PC-3 (cell line): ENCODE results near the gene CCL17. TPM values are rescaled to one million over a fixed set of nuclear protein-coding genes. Genes with fewer than 3 reads are reported as not detected.

ENCODE experiments used
- ATAC-seq: fragments of 200-7000 bp; cut with Tn5 transposase; 2 replicates; pipeline ENCODE4 v1.9.1; 2020; ENCODE audit warnings: mild to moderate bottlenecking, moderate library complexity
- BruUV-seq: library from RNA; stranded (reverse); fragments of 400-500 nt; replicated peaks from 2 replicates; lab custom pipeline; 2021; lab: Mats Ljungman, UMichigan
- CTCF ChIA-PET: fragments of 300-600 bp; sonication (Branson Sonifier 250); formaldehyde crosslinking; loops from one replicate; lab custom pipeline; 2022; ENCODE audit warnings: antibody characterized with exemption; lab: Charles Lee
- POLR2A ChIA-PET: fragments of 300-600 bp; sonication (Branson Sonifier 250); formaldehyde crosslinking; loops from one replicate; lab custom pipeline; 2022; ENCODE audit warnings: antibody characterized with exemption; ENCODE audit not compliant: unreplicated experiment; lab: Charles Lee
- DNase-seq: peaks from one replicate; pipeline ENCODE4 v3.0.0-alpha.2; 2015
- H2AFZ ChIP-seq: fragments of 300-600 bp; sonication (generic); 2 replicates; pipeline ENCODE4 v1.6.0; 2016; ENCODE audit warnings: antibody characterized with exemption, low read length
- H3F3A ChIP-seq: fragments of 300-600 bp; sonication (generic); one replicate; pipeline ENCODE4 v1.6.0; 2017; ENCODE audit warnings: antibody characterized with exemption, low read length, control low read depth, mild to moderate bottlenecking; ENCODE audit not compliant: unreplicated experiment
- H3K27ac ChIP-seq: fragments of 300-600 bp; sonication (generic); 2 replicates; pipeline ENCODE4 v1.5.1; 2016; ENCODE audit warnings: mild to moderate bottlenecking, low read length
- H3K27me3 ChIP-seq: fragments of 300-600 bp; sonication (generic); 2 replicates; pipeline ENCODE4 v1.6.1; 2016; ENCODE audit warnings: low read length, mixed read lengths
- H3K36me3 ChIP-seq: fragments of 300-600 bp; sonication (generic); 2 replicates; pipeline ENCODE4 v1.6.1; 2016; ENCODE audit warnings: low read depth, mixed run types, low read length, mixed read lengths
- H3K4me1 ChIP-seq: fragments of 300-600 bp; sonication (generic); 2 replicates; pipeline ENCODE4 v1.5.1; 2016; ENCODE audit warnings: low read length; ENCODE audit not compliant: insufficient read depth
- H3K4me2 ChIP-seq: fragments of 300-600 bp; sonication (generic); 2 replicates; pipeline ENCODE4 v1.6.0; 2016; ENCODE audit warnings: low read length
- H3K4me3 ChIP-seq: fragments of 300-600 bp; sonication (generic); 2 replicates; pipeline ENCODE4 v1.5.1; 2016; ENCODE audit warnings: mild to moderate bottlenecking, low read length, mixed read lengths
- H3K79me2 ChIP-seq: fragments of 300-600 bp; sonication (generic); 2 replicates; pipeline ENCODE4 v1.6.1; 2017; ENCODE audit warnings: low read length, mixed read lengths
- H3K9ac ChIP-seq: fragments of 300-600 bp; sonication (generic); 2 replicates; pipeline ENCODE4 v1.6.0; 2016; ENCODE audit warnings: mild to moderate bottlenecking, low read length
- H3K9me2 ChIP-seq: fragments of 300-600 bp; sonication (generic); replicated peaks from 2 replicates; pipeline ENCODE4 v1.6.1; 2016; ENCODE audit warnings: mixed run types, low read length, mixed read lengths
- H3K9me3 ChIP-seq: fragments of 300-600 bp; sonication (generic); 2 replicates; pipeline ENCODE4 v1.6.1; 2016; ENCODE audit warnings: low read length, mixed read lengths
- H4K20me1 ChIP-seq: fragments of 300-600 bp; sonication (generic); 2 replicates; pipeline ENCODE4 v1.6.1; 2016; ENCODE audit warnings: low read length, mixed read lengths
- CTCF ChIP-seq: fragments of 300-600 bp; sonication (generic); conservative IDR thresholded peaks from 2 replicates; pipeline ENCODE4 v1.5.1; 2017; ENCODE audit warnings: antibody characterized with exemption, low read depth, mild to moderate bottlenecking, low read length
- EZH2 ChIP-seq: fragments of 300-600 bp; sonication (generic); IDR thresholded peaks from one replicate; pipeline ENCODE4 v1.6.1; 2017; ENCODE audit warnings: antibody characterized with exemption, mild to moderate bottlenecking, low read length; ENCODE audit not compliant: unreplicated experiment
- EZH2phosphoT487 ChIP-seq: fragments of 300-600 bp; sonication (generic); IDR thresholded peaks from 2 replicates; pipeline ENCODE4 v1.6.1; 2018; ENCODE audit warnings: mild to moderate bottlenecking, antibody characterized with exemption, low read length, borderline replicate concordance
- intact Hi-C: fragments of 100-400 bp; cut with micrococcal nuclease; formaldehyde crosslinking; loops from 2 replicates; pipeline ENCODE4 v1.9.0; 2023
- total RNA-seq: library from RNA; depleted of rRNA; stranded (reverse); fragments of >200 nt; gene quantifications from 2 replicates; pipeline ENCODE4 v1.2.3, GENCODE V29; 2014

The CCL17 gene
- total RNA-seq, 1 experiment from 2014 or later: not detected

- DNase-seq (peak; percentile 41), ATAC-seq (peak; percentile 54)
- intact Hi-C loops: no loop called here
- no peak within 1 kb of the TSS for H3K4me2 ChIP-seq
- BruUV-seq: no TSS peak
- H4K20me1 ChIP-seq: no peaks in the 10 kb centered on the region
- no peaks in the 10 kb centered on the region for H3K27me3 ChIP-seq
- no peaks in the 10 kb centered on the region for H3F3A ChIP-seq
- TF ChIP-seq EZH2phosphoT487: no peak
- TF ChIP-seq CTCF: no peak
- TF ChIP-seq EZH2: no peak
- no peaks in the 10 kb centered on the region for H3K9me3 ChIP-seq
- no peak within 1 kb of the TSS for H3K27ac ChIP-seq
- H2AFZ ChIP-seq: no peak within 1 kb of the TSS
- no peak within 1 kb of the TSS for H3K9ac ChIP-seq
- no peaks in the 10 kb centered on the region for H3K9me2 ChIP-seq
- H3K36me3 ChIP-seq: no peaks in the 10 kb centered on the region
- H3K4me3 ChIP-seq: no peak within 1 kb of the TSS
- 0 out of 2 replicates have a peak, but pooled peaks cover 5% of the 10 kb centered on the region for H3K4me1 ChIP-seq
- no peaks in the 10 kb centered on the region for H3K79me2 ChIP-seq
- POLR2A ChIA-PET: no interaction called here
- CTCF ChIA-PET: no interaction called here
Observed at GRCh38 chr16:57358527-57359095, 46.0 kb upstream of the CCL17 start, which contains the start of gene CCL22. Gene CCL22, plus strand, starts transcription at chr16:57358783. Its CDS starts 34 bp downstream, at chr16:57358817.

- Histone ChIP-seq H3K4me2 (no peak overlapping the region), H3K79me2 (no peaks in the 10 kb centered on the region), H3K9me2 (no peaks in the 10 kb centered on the region), H3K27me3 (no peaks in the 10 kb centered on the region), H3K9me3 (no peaks in the 10 kb centered on the region), H3K4me1 (0 out of 2 replicates have a peak, but pooled peaks cover 5% of the 10 kb centered on the region), H4K20me1 (no peaks in the 10 kb centered on the region), H3K4me3 (no peak overlapping the region), H3K9ac (no peak overlapping the region), H3K36me3 (no peaks in the 10 kb centered on the region), H2AFZ (no peak overlapping the region), H3K27ac (no peak overlapping the region), H3F3A (no peaks in the 10 kb centered on the region)
- ATAC-seq: no peak
- POLR2A ChIA-PET: no interaction called here
- intact Hi-C loops: no loop called here
- no peak for DNase-seq
- no TSS peak for BruUV-seq
- CTCF ChIA-PET: no interaction called here
- TF ChIP-seq CTCF (no peak), EZH2 (no peak)
Observed at GRCh38 chr16:57360321-57360935, 44.1 kb upstream of the CCL17 start.

- Histone ChIP-seq H3K9me3 (no peaks in the 10 kb centered on the region), H3K9ac (no peak overlapping the region), H3K36me3 (no peaks in the 10 kb centered on the region), H4K20me1 (no peaks in the 10 kb centered on the region), H3K27ac (no peak overlapping the region), H3K4me3 (no peak overlapping the region), H3K4me2 (no peak overlapping the region), H3K79me2 (no peaks in the 10 kb centered on the region), H2AFZ (no peak overlapping the region), H3F3A (no peaks in the 10 kb centered on the region), H3K27me3 (no peaks in the 10 kb centered on the region), H3K4me1 (0 out of 2 replicates have a peak, but pooled peaks cover 5% of the 10 kb centered on the region), H3K9me2 (no peaks in the 10 kb centered on the region)
- intact Hi-C loops: no loop called here
- DNase-seq: no peak
- POLR2A ChIA-PET: no interaction called here
- CTCF ChIA-PET: no interaction called here
- BruUV-seq: no TSS peak
- no peak for ATAC-seq
- TF ChIP-seq EZH2phosphoT487: no peak
- TF ChIP-seq CTCF: no peak
- no peak for TF ChIP-seq EZH2
Observed at GRCh38 chr16:57361404-57361803, 43.2 kb upstream of the CCL17 start.
